GM13977 (cell line): ENCODE results near the gene CCDC71L.

Experiments
- DNase-seq: peaks from one replicate; pipeline ENCODE4 v3.0.0; 2012; ENCODE audit warnings: low spot score
- in situ Hi-C: fragments of 300-500 bp; cut with MboI; formaldehyde crosslinking; loops from one replicate; pipeline ENCODE4 v1.12.0; 2022; ENCODE audit warnings: low sequenced_read_pairs, low pct_unique_long_range_greater_than_20kb, mixed read lengths, inconsistent platforms; ENCODE audit not compliant: unreplicated experiment
- TF ChIP-seq, protein P1 (sequence below): IDR thresholded peaks from 2 replicates; pipeline ENCODE4 v1.5.1; 2012; ENCODE audit warnings: mild to moderate bottlenecking, control low read depth; ENCODE audit not compliant: insufficient read depth; ENCODE audit errors: extremely low read depth, missing control alignments

CCDC71L gene

DNA sequence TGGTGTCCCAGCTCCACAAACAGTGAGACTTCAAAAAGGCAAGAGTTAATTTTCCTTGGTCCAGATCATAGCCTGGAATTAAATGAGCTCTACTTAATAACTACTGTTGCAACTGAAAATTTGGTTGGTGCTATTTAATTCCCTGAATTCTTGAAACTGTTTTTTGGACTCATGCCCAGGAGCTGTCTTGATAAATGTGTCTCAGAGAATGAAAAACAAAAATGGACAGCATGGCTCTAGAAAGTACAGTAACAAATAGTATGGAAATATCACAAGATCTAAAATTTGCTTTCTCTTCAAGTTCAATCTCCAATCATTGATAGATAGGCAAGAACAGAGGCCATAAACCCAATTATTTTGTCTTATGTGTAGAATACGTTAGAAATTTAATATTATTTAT lies 42.5 kb downstream of the CCDC71L start:
- TF ChIP-seq, protein P1, sequence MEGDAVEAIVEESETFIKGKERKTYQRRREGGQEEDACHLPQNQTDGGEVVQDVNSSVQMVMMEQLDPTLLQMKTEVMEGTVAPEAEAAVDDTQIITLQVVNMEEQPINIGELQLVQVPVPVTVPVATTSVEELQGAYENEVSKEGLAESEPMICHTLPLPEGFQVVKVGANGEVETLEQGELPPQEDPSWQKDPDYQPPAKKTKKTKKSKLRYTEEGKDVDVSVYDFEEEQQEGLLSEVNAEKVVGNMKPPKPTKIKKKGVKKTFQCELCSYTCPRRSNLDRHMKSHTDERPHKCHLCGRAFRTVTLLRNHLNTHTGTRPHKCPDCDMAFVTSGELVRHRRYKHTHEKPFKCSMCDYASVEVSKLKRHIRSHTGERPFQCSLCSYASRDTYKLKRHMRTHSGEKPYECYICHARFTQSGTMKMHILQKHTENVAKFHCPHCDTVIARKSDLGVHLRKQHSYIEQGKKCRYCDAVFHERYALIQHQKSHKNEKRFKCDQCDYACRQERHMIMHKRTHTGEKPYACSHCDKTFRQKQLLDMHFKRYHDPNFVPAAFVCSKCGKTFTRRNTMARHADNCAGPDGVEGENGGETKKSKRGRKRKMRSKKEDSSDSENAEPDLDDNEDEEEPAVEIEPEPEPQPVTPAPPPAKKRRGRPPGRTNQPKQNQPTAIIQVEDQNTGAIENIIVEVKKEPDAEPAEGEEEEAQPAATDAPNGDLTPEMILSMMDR: no peak
- no peak for DNase-seq
- in situ Hi-C loops: no loop called here

DNA sequence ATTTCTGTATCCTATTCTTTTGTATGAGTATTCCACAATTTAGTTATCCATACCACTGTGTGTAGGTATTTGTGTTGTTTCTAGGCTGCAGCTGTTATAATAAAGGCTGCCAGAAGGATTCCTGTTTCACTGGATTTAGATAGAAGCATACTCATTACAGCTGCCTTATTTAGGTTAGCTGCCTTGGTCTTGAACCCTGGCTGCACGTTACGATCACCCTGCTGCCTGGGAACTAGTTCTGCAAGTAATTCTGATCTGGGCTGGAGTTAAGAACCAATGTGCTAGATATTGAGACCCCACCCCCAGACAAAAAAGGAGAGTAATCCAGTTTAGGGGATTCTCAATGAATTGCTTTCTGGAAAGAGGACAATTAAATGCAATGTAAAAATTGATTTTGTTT lies 43.1 kb downstream of the CCDC71L start:
- DNase-seq: no peak
- TF ChIP-seq, protein P1: no peak
- in situ Hi-C loops: no loop called here

DNA sequence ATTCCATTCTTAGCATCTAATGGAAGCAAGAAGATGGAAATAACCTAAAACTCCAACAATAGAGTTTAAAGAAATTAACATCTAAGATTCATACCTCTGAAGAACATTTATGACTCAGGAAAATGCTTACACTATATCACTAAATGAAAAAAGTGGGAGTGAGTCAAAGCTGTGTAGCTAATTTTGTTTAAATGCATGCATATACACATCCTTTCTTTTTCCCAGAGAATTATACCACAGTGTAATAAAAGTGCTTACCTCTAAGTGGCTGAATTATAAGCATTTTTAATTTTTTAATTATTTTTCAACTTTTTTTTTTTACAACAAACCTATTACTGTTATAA lies 44.3 kb downstream of the CCDC71L start:
- in situ Hi-C loops: no loop called here
- DNase-seq: no peak
- TF ChIP-seq, protein P1: no peak

DNA sequence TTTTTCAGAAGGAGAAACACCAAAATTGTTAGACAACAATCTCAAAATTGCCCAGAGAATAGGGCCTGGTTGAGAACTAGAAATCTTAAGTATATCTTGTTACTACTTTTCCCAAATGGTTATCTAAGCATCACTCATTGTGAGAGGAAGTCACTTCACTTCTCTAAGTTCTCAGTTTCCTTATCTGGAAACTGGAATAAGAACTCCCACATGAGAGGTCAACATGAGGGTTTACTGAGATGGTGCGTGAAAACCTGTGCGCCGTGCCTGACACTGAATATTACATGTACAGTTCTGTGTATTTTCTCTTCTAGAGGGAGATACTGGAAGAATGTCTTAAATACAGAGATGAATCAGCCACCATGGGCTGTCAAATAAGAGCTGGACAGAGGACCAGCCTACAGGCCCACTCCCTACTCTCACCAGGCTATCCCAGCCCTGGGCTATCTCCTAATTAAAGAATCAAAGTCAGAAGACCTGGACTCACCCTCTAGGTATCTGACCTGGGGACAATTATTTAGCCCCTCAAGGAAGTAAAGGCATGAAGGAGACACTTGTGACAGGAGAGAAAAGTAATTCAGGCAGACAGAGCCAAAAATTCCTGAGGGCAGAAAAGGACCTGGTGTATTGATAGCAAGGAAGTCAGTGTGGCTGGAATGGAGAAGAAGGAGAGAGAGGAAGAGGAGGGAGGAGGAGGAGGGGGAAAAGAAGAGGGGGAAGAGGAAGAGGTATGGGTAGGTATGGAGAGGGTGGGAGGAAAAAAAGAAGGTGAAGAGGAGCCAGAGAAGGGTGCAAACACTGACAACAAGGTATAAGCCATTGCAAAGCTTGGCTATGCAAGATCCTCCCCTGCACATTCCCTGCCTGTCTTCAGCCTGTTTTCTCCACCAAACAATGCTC lies 44.9 kb downstream of the CCDC71L start:
- no peak for DNase-seq
- TF ChIP-seq, protein P1: no peak
- in situ Hi-C loops: no loop called here

DNA sequence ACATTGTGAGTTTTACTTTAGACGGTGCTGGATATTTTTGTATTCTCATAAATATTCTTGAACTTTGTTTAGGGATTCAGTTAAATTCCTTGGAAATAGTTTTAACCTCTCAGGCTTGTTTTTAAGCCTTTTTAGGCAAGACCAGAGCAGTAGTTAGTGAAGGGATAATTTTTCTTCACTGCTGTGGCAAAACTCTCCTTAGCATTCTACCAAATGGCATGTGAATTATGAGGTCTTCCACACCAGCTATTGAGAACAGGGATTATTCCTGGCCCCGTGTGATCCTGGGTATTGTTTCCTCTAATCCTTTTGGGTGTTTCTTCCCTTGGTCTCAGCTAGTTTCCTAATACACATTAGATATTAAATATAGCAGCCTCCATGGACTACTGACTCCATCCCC lies 46.2 kb downstream of the CCDC71L start:
- in situ Hi-C loops: no loop called here
- no peak for DNase-seq
- TF ChIP-seq, protein P1: no peak

DNA sequence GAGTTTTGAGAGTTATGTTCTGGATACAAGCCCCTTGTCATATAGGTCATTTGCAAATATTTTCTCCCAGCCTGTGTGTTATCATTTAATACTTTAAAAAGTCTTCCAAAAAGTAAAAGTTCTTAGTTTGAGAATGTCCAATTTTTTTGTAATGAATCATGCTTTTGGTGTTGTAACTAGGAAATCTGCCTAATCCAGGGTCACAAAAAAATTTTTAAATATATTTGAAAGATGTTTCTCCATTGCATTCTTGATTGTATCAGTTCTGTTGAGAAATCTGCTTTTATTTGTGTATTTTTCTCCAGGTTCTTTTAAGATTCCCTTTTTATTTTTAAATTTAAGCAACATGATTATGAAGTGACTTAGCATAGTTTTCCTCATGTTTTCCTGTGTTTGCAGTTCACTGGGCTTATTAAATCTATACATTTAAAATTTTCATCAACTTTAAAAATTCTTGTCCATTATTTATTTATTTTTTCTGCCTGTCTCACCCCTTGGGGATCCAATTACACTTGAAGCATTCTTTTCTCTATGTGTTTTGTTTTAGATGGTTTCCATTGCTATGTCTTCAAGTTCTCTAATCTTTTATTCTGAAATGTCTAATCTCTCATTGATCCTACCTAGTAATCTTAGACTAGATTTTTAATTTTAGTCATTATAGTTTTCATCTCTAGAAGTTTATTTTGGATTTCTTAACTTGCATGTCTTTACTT lies 47.0 kb downstream of the CCDC71L start:
- DNase-seq: no peak
- TF ChIP-seq, protein P1: no peak
- in situ Hi-C loops: no loop called here
